ENCODE data around the gene ANXA11.

The ANXA11 gene

GRCh38 chr10:80187465-80188409, 17.6 kb downstream of the ANXA11 start:
- no peak for DNase-seq

- DNase-seq = no peak
Observed at GRCh38 chr10:80187060-80187459, 18.3 kb downstream of the ANXA11 start.

- DNase-seq = no peak
Observed at GRCh38 chr10:80186364-80187012, 18.8 kb downstream of the ANXA11 start.

DNA sequence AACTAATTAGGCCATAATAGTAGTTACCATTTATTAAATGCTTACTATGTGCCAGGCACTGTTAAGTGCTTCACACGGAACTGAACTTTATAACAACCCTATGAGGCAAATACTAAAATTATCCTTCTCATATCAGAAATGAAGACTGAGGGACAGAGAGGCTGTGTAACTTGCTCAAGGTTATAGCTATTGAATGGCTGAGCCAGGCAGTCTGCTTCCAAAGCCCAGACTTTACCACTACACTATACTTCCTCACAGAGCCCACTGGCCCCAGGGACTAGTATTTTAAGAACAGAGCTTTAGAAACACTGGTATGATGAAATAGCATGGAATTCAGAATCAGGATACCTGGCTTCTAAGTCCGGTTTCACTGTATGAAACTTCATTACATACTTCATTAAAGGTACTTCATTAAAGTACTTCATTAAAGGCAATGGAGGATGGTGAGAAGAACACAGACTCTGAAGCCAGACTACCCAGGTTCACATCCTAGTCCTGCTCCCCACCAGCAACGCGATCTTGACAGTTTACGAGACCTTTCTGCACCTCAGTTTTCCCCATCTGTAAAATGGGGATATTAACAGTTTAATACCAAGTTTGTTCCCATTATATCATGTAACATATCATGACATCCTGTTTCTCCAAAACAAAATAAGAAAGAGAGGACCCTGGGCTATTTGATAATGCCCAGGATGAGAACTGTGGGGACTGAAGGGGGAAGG, 19.6 kb downstream of the ANXA11 start:
- no peak for DNase-seq

- DNase-seq = no peak
Observed at GRCh38 chr10:80184291-80184690, 21.0 kb downstream of the ANXA11 start.

- no peak for DNase-seq
Observed at GRCh38 chr10:80183436-80183835, 21.9 kb downstream of the ANXA11 start.

DNA sequence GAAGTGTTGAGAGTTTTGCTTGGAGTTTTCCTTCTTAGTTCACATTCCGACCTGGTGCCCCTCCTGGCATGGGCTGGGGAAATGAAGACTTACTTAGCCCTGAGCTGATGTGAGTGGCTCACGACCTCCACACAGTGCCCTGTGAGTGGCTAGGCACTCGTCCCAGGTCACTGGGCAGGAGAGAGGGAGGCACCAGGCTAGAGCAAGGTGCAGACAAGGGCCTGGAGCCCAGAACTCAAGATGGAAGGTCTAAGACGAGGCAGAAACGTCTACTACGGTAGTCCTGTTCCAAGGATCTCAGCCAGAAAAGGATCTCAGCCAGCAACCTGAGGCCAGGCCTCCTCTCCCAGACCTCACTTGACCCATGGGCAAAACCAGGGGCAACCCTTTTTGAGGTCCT, 22.4 kb downstream of the ANXA11 start:
- DNase-seq = no peak

DNA sequence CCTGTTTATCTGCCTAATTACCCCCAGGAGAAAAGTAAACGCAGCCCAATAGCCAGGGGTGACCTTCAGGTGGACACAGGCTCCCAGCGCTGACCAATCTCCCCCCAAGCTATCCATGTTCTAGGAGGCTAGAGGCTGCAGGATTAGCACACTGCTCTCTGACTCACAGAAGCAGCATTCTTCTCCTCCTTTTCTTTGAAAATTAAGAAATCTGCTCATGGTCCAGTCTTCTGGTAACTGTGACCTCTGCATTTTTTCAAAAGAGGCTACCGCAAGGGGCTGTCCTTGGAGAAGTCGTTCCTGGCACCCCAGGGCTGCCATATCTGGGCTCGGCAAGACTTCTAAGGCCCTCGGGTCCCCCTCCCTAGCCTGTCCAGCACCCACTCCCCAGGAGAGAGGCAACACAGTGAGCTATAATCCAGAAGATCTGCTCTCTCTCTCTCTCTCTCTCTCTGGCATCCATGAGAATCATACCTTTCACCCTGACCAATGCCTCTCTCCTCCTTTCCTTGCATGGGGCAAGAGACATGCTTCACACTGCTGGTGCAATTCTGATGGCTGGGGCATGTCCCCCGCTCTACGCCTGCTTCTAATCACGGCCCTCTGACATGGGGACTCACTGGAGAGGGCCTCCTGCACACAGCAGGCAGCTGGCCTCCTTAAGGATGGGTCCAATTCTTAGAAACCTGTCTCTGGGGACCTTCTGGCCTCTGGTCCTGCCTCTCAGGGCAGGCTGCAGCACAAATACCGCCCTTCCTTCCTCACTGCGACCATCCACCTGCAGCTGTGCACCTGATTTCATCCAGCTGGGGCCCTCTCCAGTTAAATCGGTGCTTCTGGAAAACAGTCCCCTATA, 27.3 kb downstream of the ANXA11 start:
- DNase-seq = no peak

- no peak for DNase-seq
Observed at GRCh38 chr10:80176526-80176925, 28.8 kb downstream of the ANXA11 start.

GRCh38 chr10:80174641-80175395, 30.5 kb downstream of the ANXA11 start:
- DNase-seq = no peak

- DNase-seq = no peak
Observed at GRCh38 chr10:80173466-80173865, 31.9 kb downstream of the ANXA11 start.

- no peak for DNase-seq
Observed at GRCh38 chr10:80172896-80173295, 32.4 kb downstream of the ANXA11 start.

DNA sequence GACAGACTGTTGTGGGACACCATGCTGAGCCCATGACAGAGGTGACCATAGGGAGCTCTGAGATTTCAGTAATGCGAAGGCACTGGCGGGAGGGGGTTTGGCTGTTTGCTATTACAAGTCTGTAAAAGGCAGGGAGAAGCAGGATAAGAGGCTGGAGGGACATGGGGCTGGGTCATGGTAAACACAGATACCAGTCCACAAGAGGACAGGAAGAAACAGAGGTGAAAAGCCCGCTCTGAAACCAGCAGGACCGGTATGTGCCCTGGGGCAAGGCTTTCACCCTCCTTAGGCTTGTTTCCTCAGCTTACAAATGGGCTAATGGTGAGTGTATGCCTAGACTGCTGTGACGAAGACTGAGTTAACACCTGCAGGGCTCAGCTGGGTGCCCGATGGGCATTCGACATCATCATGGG, 34.1 kb downstream of the ANXA11 start:
- DNase-seq = no peak

DNA sequence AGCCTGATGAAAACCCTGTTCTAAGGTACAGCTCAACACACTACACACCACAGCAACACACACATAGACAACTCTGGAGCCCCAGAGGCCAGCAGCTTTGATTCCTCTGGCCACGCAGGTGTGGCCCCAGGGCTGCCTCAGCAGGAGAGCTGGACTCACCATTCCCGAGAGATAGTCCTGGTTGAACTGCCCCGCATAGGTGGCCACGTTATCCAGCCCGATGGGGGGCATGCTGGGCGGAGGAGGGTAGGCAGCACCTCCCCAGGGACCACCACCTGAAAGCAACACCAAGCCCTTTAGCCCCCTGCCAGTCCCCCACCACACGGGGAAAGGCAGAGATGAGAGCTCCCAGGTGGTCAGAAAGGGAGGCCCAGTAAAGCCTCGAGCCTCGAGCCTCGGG, 34.7 kb downstream of the ANXA11 start:
- no peak for DNase-seq

DNA sequence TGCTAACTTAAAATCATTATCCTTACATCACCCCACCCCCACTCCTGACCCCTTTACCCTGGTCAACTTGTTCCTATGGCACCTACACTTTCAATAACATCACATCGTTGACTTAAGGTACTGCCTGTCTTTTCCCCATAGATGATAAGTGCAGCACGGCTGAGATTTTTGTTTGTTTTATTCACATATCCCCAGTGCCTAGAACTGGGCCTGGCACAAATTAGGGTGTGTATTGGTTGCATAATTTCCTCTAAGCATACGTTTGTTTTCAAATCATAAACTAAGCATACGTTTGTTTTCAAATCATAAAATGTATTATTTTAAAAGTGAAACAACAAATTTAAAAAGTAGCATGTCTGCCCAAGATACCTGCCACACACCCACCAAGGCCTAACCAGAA, 35.3 kb downstream of the ANXA11 start:
- DNase-seq = no peak

DNA sequence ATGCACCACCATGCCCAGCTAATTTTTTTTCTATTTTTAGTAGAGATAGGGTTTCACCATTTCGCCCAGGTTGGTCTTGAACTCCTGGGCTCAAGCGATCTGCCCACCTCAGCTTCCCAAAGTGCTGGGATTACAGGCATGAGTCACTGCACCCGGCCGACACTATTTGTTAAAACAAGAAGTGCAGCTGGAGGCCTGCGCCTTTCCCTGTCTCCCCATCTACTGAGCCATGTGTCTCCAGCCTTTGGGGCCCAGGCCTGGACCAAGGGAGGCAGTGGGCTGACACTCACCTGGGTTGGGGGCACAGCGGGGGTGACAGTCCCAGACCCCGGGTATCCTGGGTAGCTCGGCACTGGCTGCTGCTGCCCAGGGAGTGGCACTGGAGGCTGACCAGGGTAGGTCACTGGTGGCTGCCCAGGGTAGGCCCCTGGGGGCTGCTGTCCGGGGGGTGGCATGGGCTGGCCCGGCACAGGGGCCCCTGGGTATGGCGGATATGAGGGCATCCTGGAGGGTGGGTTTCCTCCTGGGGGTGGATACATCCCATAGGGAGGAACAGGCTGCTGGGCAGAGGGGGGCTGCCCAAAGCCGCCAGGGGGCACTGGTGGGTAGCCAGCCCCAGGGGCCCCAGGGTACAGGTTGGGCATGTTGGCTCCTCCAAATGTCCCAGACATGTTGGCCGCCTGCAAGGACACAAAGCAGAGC, 36.5 kb downstream of the ANXA11 start:
- no peak for DNase-seq

GRCh38 chr10:80168162-80168511, 37.2 kb downstream of the ANXA11 start:
- no peak for DNase-seq

DNA sequence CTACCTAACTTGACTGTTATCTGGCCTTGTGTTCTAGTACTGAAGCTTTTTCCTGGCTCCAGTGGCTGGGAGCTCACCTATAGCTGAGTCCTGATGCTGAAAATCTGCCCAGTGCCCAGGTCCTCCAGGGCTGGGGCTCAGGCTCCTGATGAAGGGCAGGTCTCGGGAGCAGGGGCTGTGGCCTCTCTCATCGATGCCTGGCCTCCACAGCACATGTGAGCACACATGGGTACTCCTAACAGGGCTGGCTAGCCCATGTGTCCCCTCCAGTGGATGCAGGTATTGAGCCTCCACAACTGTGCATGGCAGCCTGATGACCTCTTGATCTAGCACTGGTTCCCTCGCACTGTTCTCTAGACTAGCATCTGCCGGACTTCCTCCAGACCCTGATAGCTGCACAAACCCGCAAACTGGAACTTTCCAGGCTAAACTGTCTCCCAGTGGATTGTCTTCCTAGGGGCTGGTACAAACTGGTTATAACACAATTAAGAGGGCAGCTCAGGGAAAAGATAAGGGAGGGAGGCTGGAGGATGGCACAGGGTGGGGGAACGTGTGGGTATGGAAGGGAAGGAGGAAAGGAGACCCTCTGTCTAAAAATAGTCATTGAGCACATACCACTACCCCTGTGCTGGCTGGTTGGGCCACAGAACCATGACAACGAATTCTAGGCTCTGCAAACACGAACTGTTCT, 37.7 kb downstream of the ANXA11 start:
- DNase-seq = no peak

- no peak for DNase-seq
Observed at GRCh38 chr10:80166581-80167470, 38.5 kb downstream of the ANXA11 start.

GRCh38 chr10:80165173-80165572, 40.2 kb downstream of the ANXA11 start:
- no peak for DNase-seq

Measured in T1000 (cell line).